Measurements from ENCODE around the gene GUCY1A2.
"Not testable (repeated sequence)": the region's sequence is repeated elsewhere in the genome, so short reads cannot be mapped to it uniquely, and the experiment has no call there.

The GUCY1A2 gene

GRCh38 chr11:106794058-106794457 lies 224.2 kb downstream of the GUCY1A2 start:
- DNase-seq (ENCODE audit: low spot score) = no peak
- TF ChIP-seq CTCF (IDR thresholded peaks at IDR 0.05; ENCODE audit: borderline replicate concordance, control extremely low read depth, extremely low read depth, insufficient read depth, missing control alignments) = no peak
- in situ Hi-C loops (cut with MboI; ENCODE audit: low sequenced_read_pairs, unreplicated experiment) = no loop called here

GRCh38 chr11:106789406-106789805 lies 228.9 kb downstream of the GUCY1A2 start:
- no peak for DNase-seq (ENCODE audit: low spot score)
- TF ChIP-seq CTCF (IDR thresholded peaks at IDR 0.05; ENCODE audit: borderline replicate concordance, control extremely low read depth, extremely low read depth, insufficient read depth, missing control alignments) = no peak
- in situ Hi-C loops (cut with MboI; ENCODE audit: low sequenced_read_pairs, unreplicated experiment) = no loop called here

GRCh38 chr11:106787454-106787853 lies 230.8 kb downstream of the GUCY1A2 start:
- no peak for DNase-seq (ENCODE audit: low spot score)
- TF ChIP-seq CTCF (IDR thresholded peaks at IDR 0.05; ENCODE audit: borderline replicate concordance, control extremely low read depth, extremely low read depth, insufficient read depth, missing control alignments) = no peak
- in situ Hi-C loops (cut with MboI; ENCODE audit: low sequenced_read_pairs, unreplicated experiment) = no loop called here

GRCh38 chr11:106785913-106786650 lies 232.2 kb downstream of the GUCY1A2 start:
- DNase-seq (ENCODE audit: low spot score) = no peak
- TF ChIP-seq CTCF (IDR thresholded peaks at IDR 0.05; ENCODE audit: borderline replicate concordance, control extremely low read depth, extremely low read depth, insufficient read depth, missing control alignments) = no peak
- in situ Hi-C loops (cut with MboI; ENCODE audit: low sequenced_read_pairs, unreplicated experiment) = no loop called here

- DNase-seq (ENCODE audit: low spot score); in situ Hi-C loops (cut with MboI; ENCODE audit: low sequenced_read_pairs, unreplicated experiment): not testable (repeated sequence)
Observed at GRCh38 chr11:106777302-106777701, 241.0 kb downstream of the GUCY1A2 start.

GRCh38 chr11:106770489-106771085 lies 247.7 kb downstream of the GUCY1A2 start:
- in situ Hi-C loops (cut with MboI; ENCODE audit: low sequenced_read_pairs, unreplicated experiment) = no loop called here
- DNase-seq (ENCODE audit: low spot score) = no peak
- no peak for TF ChIP-seq CTCF (IDR thresholded peaks at IDR 0.05; ENCODE audit: borderline replicate concordance, control extremely low read depth, extremely low read depth, insufficient read depth, missing control alignments)

GRCh38 chr11:106765469-106766258 lies 252.6 kb downstream of the GUCY1A2 start:
- in situ Hi-C loops (cut with MboI; ENCODE audit: low sequenced_read_pairs, unreplicated experiment) = no loop called here
- no peak for TF ChIP-seq CTCF (IDR thresholded peaks at IDR 0.05; ENCODE audit: borderline replicate concordance, control extremely low read depth, extremely low read depth, insufficient read depth, missing control alignments)
- no peak for DNase-seq (ENCODE audit: low spot score)
